HG03139 (cell line): ENCODE results near the gene UGT3A1.
"Not testable (repeated sequence)": the region's sequence is repeated elsewhere in the genome, so short reads cannot be mapped to it uniquely, and the experiment has no call there.

Source experiments
- ATAC-seq: cut with Tn5 transposase; IDR thresholded peaks from one replicate; pipeline ENCODE4 v1.9.1; 2021; ENCODE audit not compliant: unreplicated experiment

UGT3A1 gene

DNA sequence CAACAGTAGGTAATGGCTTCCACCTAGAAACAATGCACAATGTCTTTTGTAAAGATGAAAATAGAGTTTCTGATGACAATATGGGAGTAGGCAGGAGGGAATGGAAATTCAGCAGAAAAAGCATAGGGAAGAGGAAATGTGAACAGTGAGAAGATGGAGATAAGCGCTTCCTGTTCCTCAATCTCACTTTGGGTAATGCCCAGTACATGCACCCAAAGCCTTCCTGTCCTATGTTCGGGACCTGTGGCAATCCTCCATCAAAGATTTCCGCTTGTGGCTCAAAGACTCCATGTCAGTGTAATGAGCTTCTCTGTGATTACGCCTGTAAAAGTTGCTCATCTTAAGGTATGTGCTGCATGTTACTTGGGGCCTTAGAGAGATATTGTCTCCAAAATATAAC is 2.7 kb downstream of the UGT3A1 start:
- ATAC-seq: no peak

DNA sequence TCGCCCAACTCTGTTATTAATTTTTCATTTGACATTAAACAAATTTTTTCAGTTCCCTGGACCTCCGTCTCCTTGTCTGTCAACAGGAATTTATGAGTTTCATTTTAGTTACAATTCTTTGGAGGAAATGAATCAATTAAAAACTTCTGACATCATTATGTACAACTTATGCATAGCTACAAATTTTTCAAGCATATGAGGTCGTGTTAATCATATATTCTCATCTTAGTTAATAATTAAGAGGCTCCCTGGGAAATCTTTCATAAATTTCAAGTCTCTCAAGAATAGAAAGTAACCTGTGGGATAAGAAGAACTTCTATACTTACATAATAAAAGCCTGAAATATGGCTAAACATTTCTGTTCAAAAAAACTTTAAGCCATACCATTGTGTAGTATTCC is 3.4 kb downstream of the UGT3A1 start:
- ATAC-seq: no peak

DNA sequence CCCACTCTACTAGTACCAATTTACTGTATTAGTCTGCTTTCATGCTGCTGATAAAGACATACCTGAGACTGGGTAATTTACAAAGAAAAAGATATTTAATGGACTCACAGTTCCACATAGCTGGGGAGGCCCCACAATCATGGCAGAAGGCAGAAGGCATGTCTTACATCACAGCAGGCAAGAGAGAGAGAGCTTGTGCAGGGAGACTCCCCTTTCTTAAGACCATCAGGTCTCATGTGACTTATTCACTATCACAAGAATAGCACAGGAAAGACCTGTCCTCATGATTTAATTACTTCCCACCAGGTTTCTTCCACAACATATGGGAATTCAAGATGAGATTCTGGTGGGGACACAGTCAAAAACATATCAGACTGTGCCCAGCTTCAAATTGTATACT is 11.5 kb downstream of the UGT3A1 start:
- ATAC-seq: no peak

DNA sequence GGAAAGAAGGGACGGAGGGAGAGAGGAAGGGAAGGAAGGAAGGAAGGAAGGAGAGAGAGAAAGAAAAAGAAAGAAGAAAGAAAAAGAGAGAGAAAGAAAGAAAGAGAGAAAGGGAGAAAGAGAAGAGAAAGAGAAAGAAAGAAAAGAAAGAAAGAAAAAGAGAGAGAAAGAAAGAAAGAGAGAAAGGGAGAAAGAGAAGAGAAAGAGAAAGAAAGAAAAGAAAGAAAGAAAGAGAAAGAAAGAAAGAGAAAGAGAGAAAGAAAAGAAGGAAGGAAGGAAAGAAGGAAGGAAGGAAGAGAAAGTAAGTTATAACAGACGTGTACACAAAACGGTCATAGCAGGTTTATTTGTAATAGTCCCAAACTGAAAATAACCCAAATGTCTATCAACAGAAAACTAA is 14.3 kb downstream of the UGT3A1 start:
- ATAC-seq: not testable (repeated sequence)

DNA sequence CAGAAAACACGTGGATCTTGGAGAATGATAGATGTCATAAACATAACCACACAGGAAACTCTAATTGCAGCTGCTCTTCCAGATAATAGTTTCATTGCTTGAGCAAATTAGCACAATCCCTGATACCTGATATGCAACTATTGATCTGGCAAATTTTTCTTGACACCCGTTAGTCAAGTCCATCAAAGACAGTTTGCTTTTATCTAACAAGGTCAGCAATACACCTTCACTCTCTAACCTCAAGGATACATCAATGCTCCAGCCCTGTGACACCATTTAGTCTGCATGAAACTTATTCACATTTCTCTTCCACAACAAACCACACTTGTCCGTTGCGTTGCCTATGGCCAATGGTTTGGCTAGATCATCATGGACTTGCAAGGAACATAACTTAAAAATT is 16.6 kb downstream of the UGT3A1 start:
- no peak for ATAC-seq

DNA sequence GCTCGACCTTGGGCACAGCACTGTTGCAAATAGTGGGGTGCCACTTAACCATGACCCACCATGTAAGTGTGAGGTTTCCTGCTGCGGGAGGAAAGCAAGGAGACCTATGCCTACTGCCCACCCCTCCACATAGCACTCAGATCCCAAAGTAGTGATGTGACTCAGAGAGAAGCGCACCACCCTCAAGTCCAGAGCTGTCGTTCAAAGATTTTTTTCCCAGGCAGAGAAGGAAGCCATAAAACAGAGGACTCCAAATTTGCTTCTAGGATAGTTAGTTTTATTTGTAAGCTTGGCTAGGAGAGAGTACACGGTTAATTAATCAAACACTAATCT is 19.3 kb downstream of the UGT3A1 start:
- no peak for ATAC-seq

DNA sequence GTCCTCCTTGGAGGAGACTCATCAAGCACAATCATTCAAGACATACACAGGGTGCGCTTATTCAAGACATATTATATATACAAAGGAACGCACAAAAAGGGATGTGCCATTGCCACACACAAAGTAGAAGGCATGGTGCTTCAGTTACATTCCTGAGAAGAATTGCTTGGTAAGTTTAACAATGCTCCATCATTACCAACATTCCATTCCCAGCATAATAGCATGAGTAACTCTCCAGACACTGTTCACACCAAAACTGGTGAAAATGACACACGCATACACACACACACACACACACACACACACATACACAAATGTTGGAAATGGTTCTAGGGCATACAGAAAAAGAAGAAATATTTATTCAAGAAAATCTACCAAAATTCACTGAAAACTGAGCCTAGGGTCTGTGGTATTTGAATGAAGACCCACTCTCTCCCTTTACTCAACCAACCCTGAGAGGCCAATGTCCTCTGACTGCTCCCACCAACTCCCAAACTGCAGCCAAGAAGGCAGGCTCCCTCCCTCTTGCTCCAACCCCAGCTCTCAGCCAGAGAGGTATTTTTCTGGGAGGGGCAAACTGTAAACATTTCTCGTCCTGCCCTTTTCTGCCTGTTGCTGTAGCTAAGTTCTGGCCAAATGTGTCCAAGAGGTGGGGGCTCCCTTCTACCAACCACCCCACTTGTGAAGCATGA is 19.9 kb downstream of the UGT3A1 start:
- no peak for ATAC-seq

DNA sequence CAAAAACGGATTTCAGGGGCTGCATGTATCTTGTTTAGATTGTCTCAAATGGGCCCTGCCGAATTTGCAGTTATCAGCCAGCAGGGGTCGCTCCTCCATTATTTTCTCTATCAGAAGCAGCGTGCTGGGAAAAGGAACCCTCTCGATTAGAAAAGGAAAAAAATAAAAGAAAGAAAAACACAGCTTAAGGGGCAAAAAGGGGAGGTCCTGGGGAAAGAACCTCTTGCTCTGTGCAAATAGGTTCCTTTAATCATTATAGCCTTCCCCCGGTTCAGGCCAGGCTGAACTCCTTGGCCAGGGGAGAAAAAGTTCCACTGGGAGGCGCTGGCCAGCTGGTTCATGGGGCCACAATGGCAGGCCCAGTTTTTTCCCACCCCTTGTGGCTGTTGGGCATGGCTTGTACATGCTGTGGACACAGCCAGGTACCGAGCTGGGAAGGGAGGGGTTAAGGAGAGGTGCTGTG is 27.8 kb downstream of the UGT3A1 start:
- no peak for ATAC-seq

DNA sequence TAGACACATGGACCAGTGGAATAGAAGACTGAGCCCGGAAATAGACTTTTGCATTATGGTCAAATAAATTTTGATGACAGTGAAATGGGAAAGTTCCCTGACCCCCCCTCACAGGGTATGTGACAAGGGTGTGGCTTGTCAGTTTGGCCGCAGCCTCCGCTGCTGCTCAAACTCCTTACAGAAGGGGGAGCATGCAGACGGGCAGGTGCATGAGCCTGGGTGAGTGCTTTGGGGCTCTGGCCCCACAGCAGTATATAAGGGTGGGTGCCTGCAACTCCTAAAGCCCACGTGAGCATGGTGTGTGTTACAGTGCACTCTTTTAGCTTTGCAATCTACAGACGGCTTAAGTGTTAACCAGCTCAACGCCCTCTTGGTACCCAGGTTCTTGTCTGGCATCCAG is 30.9 kb downstream of the UGT3A1 start:
- no peak for ATAC-seq

DNA sequence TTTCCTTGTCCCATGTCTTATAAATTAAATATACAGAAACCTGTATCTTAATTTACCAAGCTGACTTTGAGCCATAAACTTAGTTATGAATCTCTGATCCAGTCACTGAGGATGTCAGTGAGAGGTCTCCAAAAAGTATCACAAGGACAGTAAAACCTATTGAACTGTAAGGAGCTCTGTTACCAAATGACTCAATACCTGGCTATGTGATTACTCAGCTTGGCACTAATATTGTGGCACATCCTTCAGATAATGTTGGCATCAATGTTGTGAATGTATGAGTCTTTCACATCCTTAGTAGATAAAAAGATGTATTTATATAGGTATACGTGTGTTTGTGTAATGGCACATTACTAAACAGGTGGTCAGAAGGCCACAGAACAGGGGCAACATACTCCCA is 34.8 kb downstream of the UGT3A1 start:
- ATAC-seq: no peak

DNA sequence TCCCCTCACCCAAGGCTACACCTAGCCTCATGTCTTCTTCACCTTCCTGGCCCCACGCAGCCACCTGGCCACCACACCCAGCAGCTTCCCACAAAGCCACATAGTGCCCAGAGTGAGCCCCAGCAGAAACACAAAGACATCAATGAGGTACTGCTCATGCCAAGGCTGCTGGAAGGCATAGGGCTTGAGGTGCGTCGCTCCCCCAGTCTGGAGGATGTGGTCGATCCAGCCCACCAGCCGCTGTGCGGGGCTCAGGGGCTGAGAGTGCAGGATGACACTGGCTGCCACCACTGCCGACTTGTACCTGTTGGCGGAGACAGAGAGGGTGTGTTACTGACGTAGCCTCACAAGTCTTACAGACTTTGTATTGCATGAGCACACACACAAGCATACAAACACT is 37.0 kb downstream of the UGT3A1 start:
- ATAC-seq: no peak

DNA sequence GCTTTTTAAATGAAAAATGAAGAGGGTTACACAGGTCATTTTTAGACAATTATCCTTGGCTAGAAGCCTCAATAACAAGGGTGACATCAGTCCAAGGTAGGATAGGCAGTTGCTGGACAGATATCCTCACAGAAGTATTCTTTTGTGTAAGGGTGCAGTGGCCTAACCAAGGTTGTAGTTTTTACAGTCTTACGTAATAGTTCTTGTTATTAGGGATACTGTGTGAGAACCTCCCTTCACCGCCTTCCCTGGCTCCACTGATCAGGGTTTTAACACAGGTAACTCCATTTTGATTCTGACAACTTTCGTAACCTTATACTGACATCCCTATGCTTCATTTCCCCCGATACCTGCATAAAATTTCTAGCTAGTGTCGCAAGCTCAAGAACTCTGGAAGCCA is 44.1 kb downstream of the UGT3A1 start:
- no peak for ATAC-seq

DNA sequence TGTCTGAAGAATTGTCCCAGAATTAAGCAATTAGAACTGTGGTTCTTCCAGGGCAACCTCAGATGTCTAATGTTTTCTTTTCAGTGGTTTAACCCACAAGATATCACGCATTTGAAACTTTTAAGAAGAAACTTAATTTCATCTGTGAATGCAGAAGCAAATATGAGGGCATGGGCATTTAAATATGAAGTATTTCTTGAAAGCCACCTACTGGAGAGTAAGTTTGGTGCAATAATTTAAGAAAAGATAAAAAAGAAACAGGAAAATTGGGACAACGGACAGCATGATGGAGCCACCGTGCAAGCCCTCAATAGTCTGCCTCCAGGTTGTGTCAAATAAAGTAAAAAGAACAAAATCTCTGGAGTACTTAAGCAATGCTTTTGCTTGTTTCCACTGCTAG is 51.6 kb downstream of the UGT3A1 start:
- no peak for ATAC-seq

DNA sequence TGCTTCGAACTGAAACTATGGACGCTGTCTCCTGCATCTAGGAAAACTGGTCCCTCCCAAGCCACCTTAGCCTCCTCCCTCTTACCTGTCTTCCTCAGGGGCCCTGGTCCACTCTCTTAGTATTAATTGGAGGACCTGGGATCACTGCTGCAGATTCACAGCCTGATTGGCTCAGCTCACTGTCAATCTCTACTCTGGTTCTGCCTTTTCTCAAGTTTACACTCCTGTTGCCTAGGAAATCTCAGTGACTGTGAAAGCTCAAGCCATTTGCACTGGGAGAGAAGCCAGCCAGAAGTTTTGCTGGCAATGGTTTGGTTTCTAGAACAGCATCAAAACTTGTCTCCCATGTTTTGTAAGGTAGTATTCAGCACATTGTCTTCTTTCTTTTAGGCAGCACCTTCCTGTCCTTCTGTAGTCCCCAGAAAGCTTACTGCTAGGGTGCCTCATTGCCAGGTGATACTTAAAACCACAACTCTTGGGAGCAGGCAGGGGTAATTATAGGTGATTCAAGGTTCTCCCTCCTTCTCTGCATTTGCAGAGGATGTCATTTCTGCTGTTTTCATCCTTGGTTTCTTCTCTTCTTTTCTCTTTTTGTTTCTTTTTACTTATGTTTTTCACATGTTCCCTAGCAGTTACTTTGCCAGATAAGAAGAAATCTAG is 52.5 kb downstream of the UGT3A1 start, which contains the start of gene CAPSL:
Gene CAPSL, minus strand, starts transcription at position 55 of the 660 bp plus-strand sequence. CDS start 17,502 bp downstream, outside the sequence.
- no peak for ATAC-seq

DNA sequence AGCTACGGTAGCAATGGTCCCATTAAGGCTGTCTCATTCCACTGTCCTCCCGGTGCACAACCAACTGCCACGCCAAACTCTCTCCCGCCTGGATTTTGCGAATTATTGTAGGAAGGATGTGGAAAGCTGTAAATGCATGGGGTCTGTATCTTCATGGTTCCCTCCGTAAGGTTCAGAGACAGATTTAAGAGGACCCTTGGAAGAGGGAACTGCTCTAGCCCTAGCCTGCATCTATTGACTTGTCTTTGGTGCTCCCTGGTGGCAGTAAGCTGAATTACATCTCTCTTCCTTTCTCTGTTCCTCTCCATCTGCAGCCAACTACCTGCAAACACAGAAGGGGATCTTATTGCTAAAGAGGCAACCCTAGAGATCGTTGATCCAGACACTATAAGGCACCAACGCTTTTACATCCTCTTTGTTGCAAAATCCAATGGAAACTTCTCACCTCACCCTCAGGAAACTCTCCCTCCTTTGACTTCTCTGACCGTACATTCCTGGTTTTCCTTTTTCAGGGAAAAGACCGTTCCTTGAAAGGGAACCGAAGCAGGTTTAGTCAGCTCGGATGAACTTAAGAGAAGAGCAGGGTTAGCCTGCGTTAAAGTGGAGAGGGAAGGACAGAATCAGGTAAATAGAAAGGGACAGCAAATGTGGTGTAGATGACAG is 64.7 kb downstream of the UGT3A1 start:
- peak; percentile 49 for ATAC-seq

DNA sequence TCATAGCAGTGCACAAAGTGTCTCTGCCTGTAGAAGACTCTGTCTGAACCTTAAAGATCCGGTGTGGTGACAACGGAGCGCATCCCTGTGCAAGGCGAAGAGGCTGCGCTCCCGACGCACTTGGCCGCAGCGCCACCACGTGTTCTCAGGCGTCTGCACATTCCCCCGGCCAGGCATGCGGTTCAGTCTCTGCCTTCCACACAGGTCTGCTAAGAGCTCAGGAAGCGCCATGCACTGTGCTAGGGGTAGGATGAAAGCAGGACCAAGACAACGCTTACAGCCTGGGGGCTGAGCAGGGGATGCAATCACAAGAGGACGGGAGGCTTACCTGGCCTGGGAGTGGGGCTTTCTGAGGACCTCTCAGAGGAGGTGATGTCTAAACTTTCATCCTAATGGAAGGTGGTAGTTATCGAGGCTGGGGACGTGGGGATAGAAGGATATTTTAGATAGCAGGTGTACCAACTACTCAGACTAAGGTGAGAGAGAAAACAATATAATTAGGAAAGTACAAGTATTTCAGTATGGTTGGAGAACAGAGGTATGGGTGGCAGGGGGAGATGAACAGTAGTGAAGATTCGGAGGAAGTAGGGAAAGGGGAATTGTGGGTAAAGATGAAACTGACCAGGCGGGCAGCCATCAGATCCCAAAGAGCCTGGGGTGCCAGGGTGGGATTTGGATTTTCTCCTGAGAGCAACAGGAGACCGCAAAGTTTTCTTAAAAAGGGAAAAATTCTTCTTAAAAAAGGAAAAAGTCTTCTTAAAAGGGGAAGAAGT is 66.1 kb downstream of the UGT3A1 start:
- peak; percentile 74 for ATAC-seq

DNA sequence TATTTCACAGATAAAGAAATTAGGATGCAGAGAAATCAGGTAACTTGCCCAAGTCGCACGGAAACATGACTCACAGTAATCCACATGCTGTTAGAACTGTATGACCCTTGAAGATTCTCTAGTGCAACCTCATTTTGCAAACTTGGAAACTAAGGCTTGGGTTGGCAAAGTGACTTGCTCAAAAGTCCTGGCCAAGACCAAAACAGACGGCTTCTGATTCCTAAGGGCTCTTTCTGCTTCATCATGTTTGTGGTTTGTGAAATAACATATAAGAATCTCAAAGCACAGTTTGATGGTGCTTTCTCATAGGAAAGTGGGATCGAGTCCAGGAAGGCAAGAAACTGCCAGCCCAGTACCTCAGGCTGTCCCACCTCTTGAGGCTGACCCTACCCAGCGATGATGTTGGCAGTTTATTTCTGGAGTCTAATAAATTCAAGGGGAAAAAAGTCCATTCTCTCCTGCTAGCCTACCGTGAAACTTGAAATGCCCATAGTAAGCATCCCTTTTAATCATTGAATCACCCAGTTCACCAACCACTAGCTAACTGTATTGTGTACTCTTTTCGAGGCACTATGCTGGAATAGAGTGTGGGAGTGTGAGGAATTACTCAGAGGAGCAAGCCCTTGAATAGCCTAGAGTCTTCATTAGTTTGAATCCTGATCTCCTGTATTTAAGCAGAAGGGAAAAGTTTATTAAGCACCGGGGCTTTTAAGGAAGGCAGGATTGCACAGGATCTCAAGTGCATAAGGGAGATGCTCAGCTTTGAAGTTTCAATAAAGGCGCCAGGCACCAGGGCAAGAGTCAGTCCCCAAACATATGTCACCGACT is 66.9 kb downstream of the UGT3A1 start:
- no peak for ATAC-seq

DNA sequence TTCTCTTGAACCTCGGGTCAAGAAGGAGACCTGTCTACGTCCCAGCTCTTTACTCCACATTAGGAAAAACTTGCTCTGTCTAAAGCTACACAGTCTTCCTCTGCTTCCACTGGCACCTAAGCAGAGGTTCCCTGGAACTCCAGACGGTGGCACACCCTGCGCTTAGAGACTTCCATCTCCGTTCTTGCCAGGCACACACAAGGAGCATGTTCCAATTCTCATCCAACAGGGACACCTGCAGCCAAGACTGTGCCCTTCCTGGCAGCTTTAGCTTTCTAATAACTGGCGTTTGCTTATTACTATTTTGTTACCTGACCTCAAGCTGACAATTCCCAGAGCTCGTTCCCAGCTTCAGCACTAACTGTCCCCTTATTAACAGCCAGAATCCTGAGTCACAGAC is 68.7 kb downstream of the UGT3A1 start:
- no peak for ATAC-seq

DNA sequence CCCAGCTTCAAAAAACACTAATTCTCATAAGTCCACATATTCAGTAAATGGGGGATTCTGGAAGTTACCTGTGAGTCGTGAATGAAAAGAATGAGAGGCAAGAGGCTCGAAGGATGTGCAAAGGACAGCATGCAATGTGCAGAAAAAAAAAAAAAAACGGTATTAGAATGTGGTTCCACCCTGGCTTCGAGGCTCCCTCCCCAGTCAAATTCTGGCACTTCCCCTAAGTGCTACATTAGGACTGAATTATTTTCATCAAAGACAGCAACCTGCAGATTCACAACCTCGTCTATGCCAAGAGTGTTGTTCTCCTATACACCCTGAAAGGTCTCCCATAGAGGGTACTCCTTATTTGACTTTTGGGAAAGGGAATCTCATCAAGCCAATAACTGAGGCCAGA is 69.3 kb downstream of the UGT3A1 start:
- no peak for ATAC-seq

DNA sequence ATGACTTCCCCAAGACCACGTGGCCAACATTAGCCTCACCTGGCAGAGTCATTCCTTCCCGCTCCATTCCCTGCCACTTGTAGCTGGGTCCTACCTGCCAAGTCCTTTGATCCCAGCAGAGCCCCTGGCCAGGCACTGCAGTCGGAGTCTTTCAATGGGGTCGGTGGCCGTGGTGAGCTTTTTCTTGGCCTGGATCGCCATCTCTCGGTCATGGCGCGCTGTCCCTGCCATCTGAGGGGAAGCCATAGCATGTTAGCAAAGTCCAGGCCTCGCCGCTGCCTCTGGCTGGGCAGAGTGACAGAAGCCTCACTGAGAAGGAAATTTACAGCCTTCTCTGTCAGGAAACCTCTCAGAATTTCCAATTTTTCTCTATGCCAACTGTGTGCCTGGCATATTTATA is 70.3 kb downstream of the UGT3A1 start:
- no peak for ATAC-seq

DNA sequence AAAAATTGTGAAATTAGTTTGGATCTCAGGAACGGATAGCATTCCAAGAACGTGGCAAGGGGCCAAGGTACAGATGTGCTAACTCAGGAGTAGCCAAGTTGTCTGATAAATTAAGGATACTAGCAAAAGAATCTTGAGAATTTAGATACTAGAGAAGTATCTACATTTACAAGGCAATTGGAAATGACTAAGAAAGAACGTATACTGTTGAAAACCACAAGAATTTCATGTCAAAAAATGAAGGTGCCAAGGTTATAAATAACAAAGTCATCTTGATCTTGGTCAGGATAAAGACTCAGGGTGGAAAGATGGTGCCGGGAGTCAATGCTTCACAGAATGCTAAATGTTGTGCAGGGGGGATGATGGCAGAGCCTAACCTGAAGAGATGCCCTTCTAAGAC is 72.0 kb downstream of the UGT3A1 start:
- ATAC-seq: no peak
